HG02840 (cell line): ENCODE data around the gene SERPINA9.
"Not testable (repeated sequence)": the region's sequence is repeated elsewhere in the genome, so short reads cannot be mapped to it uniquely, and the experiment has no call there.

ENCODE experiments used
- ATAC-seq: cut with Tn5 transposase; IDR thresholded peaks from one replicate; pipeline ENCODE4 v1.9.1; 2021; ENCODE audit warnings: mild to moderate bottlenecking, moderate library complexity, moderate number of reproducible peaks; ENCODE audit not compliant: unreplicated experiment, low FRiP score

Gene SERPINA9

GRCh38 chr14:94428610-94429009 is 47.4 kb downstream of the SERPINA9 start:
- ATAC-seq: no peak

- ATAC-seq: no peak
Observed at GRCh38 chr14:94427016-94427613, 48.9 kb downstream of the SERPINA9 start.

- no peak for ATAC-seq
Observed at GRCh38 chr14:94426526-94426925, 49.5 kb downstream of the SERPINA9 start.

- ATAC-seq: no peak
Observed at GRCh38 chr14:94424371-94424770, 51.6 kb downstream of the SERPINA9 start.

GRCh38 chr14:94423453-94424056 is 52.4 kb downstream of the SERPINA9 start:
- ATAC-seq: no peak

GRCh38 chr14:94421316-94421715 is 54.7 kb downstream of the SERPINA9 start:
- ATAC-seq: no peak

GRCh38 chr14:94417497-94418205 is 58.3 kb downstream of the SERPINA9 start:
- not testable (repeated sequence) for ATAC-seq
